Activated CD4-positive, alpha-beta memory T cell treated with anti-CD3 and anti-CD28 coated beads, Interleukin-2, amount 10 ng/mL, durations not matched to agents 7 days and 5 days (primary cell): ENCODE results near the gene ZBTB9. TPM values are rescaled to one million over a fixed set of nuclear protein-coding genes. Genes with fewer than 3 reads are reported as not detected.

Experiments used
- CTCF ChIA-PET: fragments of 350-600 bp; sonication (Branson Sonifier 250); formaldehyde crosslinking; loops from one replicate; lab custom pipeline; 2021; ENCODE audit warnings: antibody characterized with exemption, inconsistent platforms; lab: Charles Lee
- POLR2A ChIA-PET: fragments of 350-600 bp; sonication (Branson Sonifier 250); formaldehyde crosslinking; loops from one replicate; lab custom pipeline; 2021; ENCODE audit warnings: antibody characterized with exemption; lab: Charles Lee
- DNase-seq: peaks from one replicate; pipeline ENCODE4 v3.0.0-alpha.2; 2020
- H3K27ac Mint-ChIP-seq: one replicate; pipeline ENCODE4 v1.8.0; 2021; ENCODE audit warnings: mild to moderate bottlenecking, mixed read lengths
- H3K27me3 Mint-ChIP-seq: one replicate; pipeline ENCODE4 v1.8.0; 2021; ENCODE audit warnings: mixed read lengths
- H3K36me3 Mint-ChIP-seq: one replicate; pipeline ENCODE4 v1.8.0; 2021; ENCODE audit warnings: low read depth, mixed read lengths
- H3K4me1 Mint-ChIP-seq: one replicate; pipeline ENCODE4 v1.8.0; 2021; ENCODE audit warnings: mixed read lengths
- H3K4me3 Mint-ChIP-seq: one replicate; pipeline ENCODE4 v1.8.0; 2021; ENCODE audit warnings: mild to moderate bottlenecking, mixed read lengths
- H3K9me3 Mint-ChIP-seq: one replicate; pipeline ENCODE4 v1.8.0; 2021; ENCODE audit warnings: mixed read lengths
- total RNA-seq, 2 experiments: library from RNA; stranded (reverse); gene quantifications; one replicate each; pipeline ENCODE4 v1.2.3, GENCODE V29; 2021

The ZBTB9 gene, protein sequence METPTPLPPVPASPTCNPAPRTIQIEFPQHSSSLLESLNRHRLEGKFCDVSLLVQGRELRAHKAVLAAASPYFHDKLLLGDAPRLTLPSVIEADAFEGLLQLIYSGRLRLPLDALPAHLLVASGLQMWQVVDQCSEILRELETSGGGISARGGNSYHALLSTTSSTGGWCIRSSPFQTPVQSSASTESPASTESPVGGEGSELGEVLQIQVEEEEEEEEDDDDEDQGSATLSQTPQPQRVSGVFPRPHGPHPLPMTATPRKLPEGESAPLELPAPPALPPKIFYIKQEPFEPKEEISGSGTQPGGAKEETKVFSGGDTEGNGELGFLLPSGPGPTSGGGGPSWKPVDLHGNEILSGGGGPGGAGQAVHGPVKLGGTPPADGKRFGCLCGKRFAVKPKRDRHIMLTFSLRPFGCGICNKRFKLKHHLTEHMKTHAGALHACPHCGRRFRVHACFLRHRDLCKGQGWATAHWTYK
- 1 to 10 TPM; 6.9 to 7.4 TPM for total RNA-seq

DNA sequence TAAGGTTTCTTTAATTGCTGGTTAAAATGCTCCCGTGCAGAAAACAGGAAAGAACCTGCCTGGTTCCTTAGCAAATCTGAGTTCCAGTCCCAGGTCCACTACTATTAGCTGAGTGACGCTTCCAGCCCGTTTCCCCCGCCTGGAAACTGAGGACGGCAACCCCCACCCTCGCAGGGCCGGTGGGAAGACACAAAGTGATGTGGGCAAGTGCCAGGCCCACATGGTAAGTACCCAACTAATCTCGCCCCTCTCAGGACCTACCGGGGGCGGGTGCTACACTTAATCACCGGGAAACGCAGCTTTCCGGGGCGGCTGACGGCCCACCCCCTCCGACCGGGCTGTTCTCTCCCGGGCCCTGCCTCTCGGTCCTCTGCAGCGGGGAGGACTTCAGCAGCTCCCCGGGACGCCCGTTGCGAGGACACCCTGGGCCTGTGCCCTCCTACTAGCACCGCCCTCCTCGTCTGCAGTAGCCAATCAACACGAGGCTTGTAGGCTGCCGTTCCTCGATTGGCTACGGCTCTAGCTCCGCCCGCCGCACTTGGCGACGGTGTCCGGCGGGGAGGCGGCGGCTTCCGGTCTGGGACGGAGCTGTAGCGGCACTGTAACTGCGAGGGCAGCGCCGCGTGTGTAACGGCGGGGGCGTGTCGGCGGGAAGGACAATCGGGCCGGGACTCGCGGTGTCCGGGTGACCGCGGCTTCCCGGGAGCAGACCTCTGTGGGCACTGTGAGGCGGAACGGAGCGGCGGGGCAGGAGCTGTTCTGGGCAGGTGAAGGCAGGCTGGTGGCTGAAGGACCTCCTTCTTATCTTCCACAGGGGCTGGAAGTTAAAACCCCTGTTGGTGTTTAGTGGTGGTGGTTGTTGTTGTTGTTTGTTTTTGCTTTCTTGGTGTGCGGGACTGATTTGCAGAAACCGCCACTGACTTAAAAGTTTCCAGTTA lies at the start of gene ZBTB9:
ZBTB9 (plus strand) TSS at position 568 of the 938 bp plus-strand sequence. CDS start 525 bp downstream, outside the sequence.
- Mint-ChIP-seq H3K4me1 (peaks cover 25% of the 10 kb centered on the region), H3K27ac (peak within 1 kb of the TSS; percentile 79), H3K27me3 (no peaks in the 10 kb centered on the region), H3K9me3 (no peaks in the 10 kb centered on the region), H3K36me3 (peaks cover 12% of the 10 kb centered on the region), H3K4me3 (peak within 1 kb of the TSS; percentile 83)
- DNase-seq: peak; percentile 96
- ChIA-PET POLR2A (interaction anchor here (0.6 to 2.9 kb wide), 21 partner anchors 8 to 257 kb away, joined by 3 to 19 read pairs (median 5); partner anchors contain the start of genes B3GALT4, BAK1, ITPR3 and RPS18), CTCF (interaction anchor here (0.5 to 4.3 kb wide), 13 partner anchors 9 to 174 kb away, joined by 3 to 23 read pairs (median 4); partner anchors contain the start of genes BAK1, CUTA and KIFC1)

DNA sequence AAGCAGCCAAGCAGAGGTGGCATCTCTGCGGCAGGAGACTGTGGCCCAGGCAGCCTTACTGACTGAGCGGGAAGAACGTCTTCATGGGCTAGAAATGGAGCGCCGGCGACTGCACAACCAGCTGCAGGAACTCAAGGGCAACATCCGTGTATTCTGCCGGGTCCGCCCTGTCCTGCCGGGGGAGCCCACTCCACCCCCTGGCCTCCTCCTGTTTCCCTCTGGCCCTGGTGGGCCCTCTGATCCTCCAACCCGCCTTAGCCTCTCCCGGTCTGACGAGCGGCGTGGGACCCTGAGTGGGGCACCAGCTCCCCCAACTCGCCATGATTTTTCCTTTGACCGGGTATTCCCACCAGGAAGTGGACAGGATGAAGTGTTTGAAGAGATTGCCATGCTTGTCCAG lies 49.5 kb upstream of the ZBTB9 start:
- ChIA-PET CTCF (no interaction called here), POLR2A (interaction anchor here (0.8 to 1.9 kb wide), 4 partner anchors 9 to 20 kb away, joined by 3 to 12 read pairs (median 3); partner anchors contain the start of gene KIFC1)
- Mint-ChIP-seq H3K9me3 (no peaks in the 10 kb centered on the region), H3K27me3 (no peaks in the 10 kb centered on the region), H3K36me3 (peaks cover 83% of the 10 kb centered on the region), H3K27ac (no peak overlapping the region), H3K4me1 (peaks cover 40% of the 10 kb centered on the region), H3K4me3 (no peak overlapping the region)
- DNase-seq: no peak

DNA sequence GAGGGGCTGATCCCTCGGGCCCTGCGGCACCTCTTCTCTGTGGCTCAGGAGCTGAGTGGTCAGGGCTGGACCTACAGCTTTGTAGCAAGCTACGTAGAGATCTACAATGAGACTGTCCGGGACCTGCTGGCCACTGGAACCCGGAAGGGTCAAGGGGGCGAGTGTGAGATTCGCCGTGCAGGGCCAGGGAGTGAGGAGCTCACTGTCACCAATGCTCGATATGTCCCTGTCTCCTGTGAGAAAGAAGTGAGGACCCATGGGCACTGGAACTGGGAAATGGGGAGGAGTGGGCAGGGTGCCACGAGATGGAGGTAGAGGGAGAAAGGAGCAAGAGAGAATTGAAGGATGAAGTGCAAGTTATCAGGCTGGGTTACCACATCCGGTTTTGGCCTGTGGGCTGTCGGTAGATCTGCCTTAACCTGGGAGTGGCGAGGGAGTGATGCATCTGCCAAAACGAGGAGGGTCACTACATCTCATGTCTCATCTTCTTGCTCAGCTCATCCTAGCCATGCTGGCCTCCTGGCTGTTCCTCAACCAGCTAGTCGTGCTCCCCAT lies 48.9 kb upstream of the ZBTB9 start:
- POLR2A ChIA-PET: interaction anchor here (0.8 to 1.9 kb wide), 4 partner anchors 10 to 20 kb away, joined by 3 to 12 read pairs (median 3); partner anchors contain the start of gene KIFC1
- peak; percentile 54 for DNase-seq
- Mint-ChIP-seq H3K27me3 (no peaks in the 10 kb centered on the region), H3K4me1 (peaks cover 43% of the 10 kb centered on the region), H3K27ac (peak overlapping the region; percentile 67), H3K9me3 (no peaks in the 10 kb centered on the region), H3K36me3 (peaks cover 78% of the 10 kb centered on the region), H3K4me3 (no peak overlapping the region)
- CTCF ChIA-PET: interaction anchor here (0.6 kb wide), 1 partner anchor 147 kb away, joined by 3 read pairs; no protein-coding TSS in a partner anchor

DNA sequence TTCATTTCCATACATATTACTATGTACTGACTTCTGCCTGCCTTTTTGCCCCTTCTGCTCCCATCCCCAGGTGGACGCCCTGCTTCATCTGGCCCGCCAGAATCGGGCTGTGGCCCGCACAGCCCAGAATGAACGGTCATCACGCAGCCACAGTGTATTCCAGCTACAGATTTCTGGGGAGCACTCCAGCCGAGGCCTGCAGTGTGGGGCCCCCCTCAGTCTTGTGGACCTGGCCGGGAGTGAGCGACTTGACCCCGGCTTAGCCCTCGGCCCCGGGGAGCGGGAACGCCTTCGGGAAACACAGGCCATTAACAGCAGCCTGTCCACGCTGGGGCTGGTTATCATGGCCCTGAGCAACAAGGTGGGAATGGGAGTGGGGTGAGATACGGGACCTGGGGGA lies 48.2 kb upstream of the ZBTB9 start:
- Mint-ChIP-seq H3K4me3 (no peak overlapping the region), H3K4me1 (peaks cover 43% of the 10 kb centered on the region), H3K27ac (peak overlapping the region; percentile 67), H3K36me3 (peaks cover 75% of the 10 kb centered on the region), H3K9me3 (no peaks in the 10 kb centered on the region), H3K27me3 (no peaks in the 10 kb centered on the region)
- no peak for DNase-seq
- ChIA-PET CTCF (interaction anchor here (0.6 kb wide), 1 partner anchor 148 kb away, joined by 3 read pairs; no protein-coding TSS in a partner anchor), POLR2A (interaction anchor here (1.9 kb wide), 1 partner anchor 13 kb away, joined by 12 read pairs; the partner anchor contains the start of gene KIFC1)

DNA sequence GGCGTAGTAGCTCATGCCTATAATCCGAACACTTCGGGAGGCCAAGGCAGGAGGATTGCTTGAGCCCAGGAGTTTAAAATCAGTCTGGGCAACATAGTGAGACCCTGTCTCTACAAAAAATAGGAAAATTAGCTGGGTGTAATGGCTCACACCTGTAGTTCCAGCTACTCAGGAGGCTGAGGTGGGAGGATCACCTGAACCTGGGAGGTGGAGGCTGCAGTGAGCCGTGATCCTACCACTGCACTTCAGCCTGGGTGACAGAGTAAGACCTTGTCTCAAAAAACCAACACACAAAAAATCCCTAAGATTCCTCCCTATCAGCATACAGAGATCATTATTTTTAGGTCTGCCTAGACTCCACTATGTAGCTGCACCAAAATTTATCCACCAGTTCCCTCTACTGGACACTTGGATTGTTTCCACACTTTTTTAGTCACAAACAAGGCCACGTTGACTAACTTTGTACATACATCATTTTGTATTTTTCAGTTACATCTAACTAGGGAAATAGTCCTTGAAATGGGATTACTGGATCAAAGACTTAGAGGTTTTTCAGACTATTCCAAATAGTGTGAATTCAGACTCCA lies 47.2 kb upstream of the ZBTB9 start:
- H3K27me3 Mint-ChIP-seq: no peaks in the 10 kb centered on the region
- H3K4me1 Mint-ChIP-seq: peaks cover 51% of the 10 kb centered on the region
- no peak overlapping the region for H3K4me3 Mint-ChIP-seq
- ChIA-PET CTCF (interaction anchor here (1.9 kb wide), 1 partner anchor 108 kb away, joined by 4 read pairs; no protein-coding TSS in a partner anchor), POLR2A (interaction anchor here (0.6 to 1.4 kb wide), 5 partner anchors 10 to 110 kb away, joined by 3 to 5 read pairs (median 3); no protein-coding TSS in a partner anchor)
- H3K9me3 Mint-ChIP-seq: no peaks in the 10 kb centered on the region
- H3K27ac Mint-ChIP-seq: no peak overlapping the region
- H3K36me3 Mint-ChIP-seq: peaks cover 67% of the 10 kb centered on the region
- DNase-seq: no peak

DNA sequence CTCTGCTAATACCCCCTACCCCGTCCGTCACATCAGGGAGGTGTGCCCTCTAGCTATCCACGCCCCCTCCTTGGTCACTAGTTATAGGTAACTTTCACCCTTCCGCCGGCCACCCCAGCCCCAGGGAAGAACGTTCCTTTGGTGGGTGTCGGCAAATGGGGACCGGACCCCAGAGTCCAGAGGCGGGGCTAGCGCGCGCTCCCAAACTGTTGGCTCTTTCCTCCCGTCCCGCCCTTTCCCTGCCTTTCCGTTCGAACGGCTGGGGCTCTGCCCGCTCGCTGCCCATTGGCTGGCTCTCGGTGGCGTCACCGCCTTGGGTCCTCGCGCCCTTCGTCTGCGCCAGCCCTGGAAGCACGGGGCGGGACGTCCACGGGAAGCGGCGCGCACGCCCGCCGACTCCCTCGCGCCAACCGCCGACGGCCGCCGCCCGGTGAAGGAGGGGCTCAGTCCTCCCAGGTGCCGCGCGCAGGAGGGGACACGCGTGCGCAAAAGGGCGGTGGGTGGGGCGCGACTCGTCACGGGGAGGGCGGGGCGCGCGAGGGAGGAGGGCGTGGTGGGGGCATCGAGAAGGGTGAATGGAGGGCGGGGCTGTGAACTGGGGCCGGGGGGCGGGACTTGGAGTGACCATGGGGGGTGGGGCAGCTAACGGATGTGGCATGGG lies 44.2 kb upstream of the ZBTB9 start:
- peaks cover 59% of the 10 kb centered on the region for H3K4me1 Mint-ChIP-seq
- peak overlapping the region; percentile 80 for H3K4me3 Mint-ChIP-seq
- DNase-seq: peak; percentile 99
- peaks cover 65% of the 10 kb centered on the region for H3K36me3 Mint-ChIP-seq
- H3K27ac Mint-ChIP-seq: peak overlapping the region; percentile 97
- ChIA-PET CTCF (interaction anchor here (0.6 to 1.3 kb wide), 8 partner anchors 9 to 302 kb away, joined by 3 to 4 read pairs (median 3); partner anchors contain the start of gene UQCC2), POLR2A (interaction anchor here (0.7 to 2.9 kb wide), 12 partner anchors 8 to 378 kb away, joined by 3 to 22 read pairs (median 6); partner anchors contain the start of genes CUTA, KIFC1, RPS18 and SYNGAP1)
- no peaks in the 10 kb centered on the region for H3K9me3 Mint-ChIP-seq
- H3K27me3 Mint-ChIP-seq: no peaks in the 10 kb centered on the region

DNA sequence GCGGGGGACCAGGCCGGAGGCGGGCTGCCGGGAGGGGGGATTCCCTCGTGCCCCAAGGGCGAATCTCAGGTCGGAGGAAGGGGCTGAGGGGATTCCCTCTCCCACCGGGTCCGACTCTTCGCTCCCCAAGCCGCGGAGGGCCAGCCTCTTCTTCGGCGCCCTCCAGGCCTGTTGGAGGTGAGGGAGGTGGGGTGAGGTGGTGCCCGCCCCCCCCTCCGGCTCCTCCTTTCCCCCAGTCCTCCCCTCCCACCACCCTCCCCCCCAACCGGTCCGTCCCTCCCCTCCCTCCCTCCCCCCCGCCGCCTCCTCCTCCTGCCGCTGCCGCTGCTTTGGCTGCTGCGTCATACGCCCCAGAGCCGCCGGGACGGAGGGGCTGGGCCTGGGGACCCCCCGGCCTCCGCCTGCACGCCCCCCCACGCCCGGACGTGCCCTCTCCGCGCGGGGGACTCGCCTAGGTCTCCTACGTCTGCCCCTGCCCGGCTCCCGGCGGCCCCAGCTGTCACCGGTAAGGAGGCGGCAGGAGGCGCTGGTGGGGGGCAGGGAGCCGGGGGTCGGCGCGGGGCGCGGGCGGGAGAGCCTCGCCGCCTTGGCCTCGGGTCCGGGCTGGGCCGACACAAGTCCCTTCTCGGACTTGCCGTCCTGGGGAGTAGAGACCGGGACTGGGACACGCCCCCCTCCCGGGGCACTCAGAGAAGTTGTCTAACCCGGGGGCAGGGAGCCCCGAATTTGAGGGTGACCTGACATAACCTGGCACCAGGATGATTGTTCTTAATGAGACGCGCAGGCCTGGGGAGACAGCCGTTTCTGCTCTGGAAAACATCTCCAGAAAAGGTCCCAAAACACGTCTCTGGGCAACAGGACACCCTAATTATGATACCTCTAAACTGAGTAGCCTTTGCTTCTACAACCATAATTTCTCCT lies 43.4 kb upstream of the ZBTB9 start, which contains the start of gene PHF1:
PHF1 (plus strand) TSS at position 304 of the 921 bp plus-strand sequence. CDS start 1,250 bp downstream, outside the sequence.
- H3K27me3 Mint-ChIP-seq: no peaks in the 10 kb centered on the region
- DNase-seq: no peak
- POLR2A ChIA-PET: interaction anchor here (0.7 to 2.9 kb wide), 15 partner anchors 7 to 286 kb away, joined by 3 to 22 read pairs (median 3); partner anchors contain the start of genes BAK1, CUTA, KIFC1 and RPS18
- H3K4me1 Mint-ChIP-seq: peaks cover 59% of the 10 kb centered on the region
- H3K36me3 Mint-ChIP-seq: peaks cover 65% of the 10 kb centered on the region
- peak within 1 kb of the TSS; percentile 97 for H3K27ac Mint-ChIP-seq
- CTCF ChIA-PET: interaction anchor here (0.6 to 1.7 kb wide), 8 partner anchors 8 to 301 kb away, joined by 3 to 4 read pairs (median 3); partner anchors contain the start of gene UQCC2
- no peaks in the 10 kb centered on the region for H3K9me3 Mint-ChIP-seq
- peak within 1 kb of the TSS; percentile 80 for H3K4me3 Mint-ChIP-seq

DNA sequence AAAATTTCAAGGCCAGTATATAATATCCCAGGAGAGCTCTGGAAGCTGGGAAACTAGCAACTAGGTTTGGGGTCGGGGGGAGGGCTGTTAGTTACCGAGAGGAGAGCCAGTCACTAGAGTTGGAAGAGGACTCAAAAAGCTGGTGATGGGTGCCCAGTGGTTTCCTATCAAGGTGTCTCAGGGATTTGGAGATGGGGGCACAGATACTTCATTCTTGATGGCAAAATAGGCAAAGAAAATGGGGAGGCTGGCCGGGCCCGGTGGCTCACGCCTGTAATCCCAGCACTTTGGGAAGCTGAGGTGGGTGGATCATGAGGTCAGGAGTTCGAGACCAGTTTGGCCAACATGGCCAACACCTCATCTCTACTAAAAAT lies 42.8 kb upstream of the ZBTB9 start:
- peaks cover 59% of the 10 kb centered on the region for H3K36me3 Mint-ChIP-seq
- no peak for DNase-seq
- peak overlapping the region; percentile 70 for H3K27ac Mint-ChIP-seq
- H3K9me3 Mint-ChIP-seq: no peaks in the 10 kb centered on the region
- H3K4me1 Mint-ChIP-seq: peaks cover 61% of the 10 kb centered on the region
- ChIA-PET POLR2A (interaction anchor here (0.8 to 2.8 kb wide), 9 partner anchors 14 to 443 kb away, joined by 3 to 22 read pairs (median 3); partner anchors contain the start of genes BAK1, BRD2, RPS18 and VPS52), CTCF (interaction anchor here (1.7 kb wide), 1 partner anchor 13 kb away, joined by 4 read pairs; no protein-coding TSS in a partner anchor)
- no peaks in the 10 kb centered on the region for H3K27me3 Mint-ChIP-seq
- peak overlapping the region; percentile 66 for H3K4me3 Mint-ChIP-seq

DNA sequence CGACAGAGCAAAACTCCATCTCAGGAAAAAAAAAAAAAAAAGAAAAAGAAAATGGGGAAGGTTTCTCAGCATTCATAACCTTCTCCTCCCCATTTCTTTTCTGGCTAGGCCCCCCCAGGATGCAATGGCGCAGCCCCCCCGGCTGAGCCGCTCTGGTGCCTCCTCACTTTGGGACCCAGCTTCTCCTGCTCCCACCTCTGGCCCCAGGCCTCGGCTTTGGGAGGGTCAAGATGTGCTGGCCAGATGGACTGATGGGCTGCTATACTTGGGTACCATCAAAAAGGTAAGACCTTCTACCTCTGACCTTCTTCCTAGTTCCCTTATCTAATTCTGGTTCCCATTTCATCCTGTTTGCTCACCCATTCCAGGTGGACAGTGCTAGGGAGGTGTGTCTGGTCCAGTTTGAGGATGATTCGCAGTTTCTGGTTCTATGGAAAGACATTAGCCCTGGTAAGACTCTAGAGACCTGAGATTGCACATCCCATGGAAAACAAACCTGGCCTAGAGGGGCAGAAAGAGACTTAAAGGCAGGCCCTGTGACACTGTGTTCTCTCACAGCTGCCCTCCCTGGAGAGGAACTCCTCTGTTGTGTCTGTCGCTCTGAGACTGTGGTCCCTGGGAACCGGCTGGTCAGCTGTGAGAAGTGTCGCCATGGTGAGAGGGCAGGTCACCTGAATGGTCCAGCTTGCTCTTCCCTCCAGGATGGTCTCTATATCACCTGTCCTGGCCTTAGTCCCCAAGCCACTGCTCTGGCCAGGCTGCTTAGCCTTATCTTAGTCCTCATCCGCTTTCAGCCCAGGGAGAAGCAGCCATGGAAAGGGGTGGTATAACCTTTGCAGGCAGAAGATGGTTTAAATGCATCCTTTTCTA lies 42.0 kb upstream of the ZBTB9 start:
- Mint-ChIP-seq H3K4me1 (peaks cover 63% of the 10 kb centered on the region), H3K36me3 (peaks cover 56% of the 10 kb centered on the region)
- CTCF ChIA-PET: interaction anchor here (1.7 kb wide), 1 partner anchor 12 kb away, joined by 4 read pairs; no protein-coding TSS in a partner anchor

More for the DNA sequence above, 42.0 kb upstream of the ZBTB9 start:
- POLR2A ChIA-PET: interaction anchor here (0.8 to 2.8 kb wide), 10 partner anchors 13 to 444 kb away, joined by 3 to 22 read pairs (median 3); partner anchors contain the start of genes BAK1, BRD2, RPS18 and VPS52
- Mint-ChIP-seq H3K9me3 (no peaks in the 10 kb centered on the region), H3K27ac (peak overlapping the region; percentile 65), H3K4me3 (peak overlapping the region; percentile 46), H3K27me3 (no peaks in the 10 kb centered on the region)
- DNase-seq: no peak
